GM12864 (cell line): ENCODE data around the gene HSD11B2.

ENCODE experiments used
- DNase-seq: peaks from one replicate; pipeline ENCODE4 v3.0.0-alpha.2; 2011; ENCODE audit warnings: low read depth
- H3K4me3 ChIP-seq: 2 replicates; pipeline ENCODE4 v1.5.1; 2011; ENCODE audit warnings: mild to moderate bottlenecking, low read depth, low read length, control low read depth
- CTCF ChIP-seq: IDR thresholded peaks from 2 replicates; pipeline ENCODE4 v1.5.1; 2011; ENCODE audit warnings: low read depth, mild to moderate bottlenecking, moderate library complexity, low read length, control low read depth, inconsistent platforms; ENCODE audit errors: missing control alignments

The HSD11B2 gene

GRCh38 chr16:67482233-67482924 lies 51.5 kb downstream of the HSD11B2 start:
- no peak for DNase-seq
- peak overlapping the region; percentile 83 for H3K4me3 ChIP-seq
- TF ChIP-seq CTCF, result no peak

- no peak for DNase-seq
- no peak for TF ChIP-seq CTCF
- H3K4me3 ChIP-seq, result peak within 1 kb of the TSS; percentile 83
These were observed 52.2 kb downstream of the HSD11B2 start, which contains the start of gene AGRP for GRCh38 chr16:67483150-67483549. Gene AGRP (minus strand): TSS chr16:67483547. CDS start chr16:67483398, 149 bp downstream.

GRCh38 chr16:67483731-67484525 lies 53.0 kb downstream of the HSD11B2 start:
- no peak for DNase-seq
- TF ChIP-seq CTCF, result no peak
- no peak overlapping the region for H3K4me3 ChIP-seq

- TF ChIP-seq CTCF, result no peak
- no peak for DNase-seq
These were observed 55.9 kb downstream of the HSD11B2 start for GRCh38 chr16:67486805-67487204.

More at GRCh38 chr16:67486805-67487204, 55.9 kb downstream of the HSD11B2 start:
- no peak overlapping the region for H3K4me3 ChIP-seq
